A673 (cell line): Measurements from ENCODE around the gene PLAC1. TPM values are rescaled to one million over a fixed set of nuclear protein-coding genes. Genes with fewer than 3 reads are reported as not detected.
A peak's percentile ranks its signal among the peaks of the same experiment; 100 is the strongest.

Experiments
- BruUV-seq: library from RNA; stranded (reverse); fragments of 400-500 nt; replicated peaks from 2 replicates; lab custom pipeline; 2021; lab: Mats Ljungman, UMichigan
- CTCF ChIA-PET: fragments of 300-600 bp; sonication (Branson Sonifier 250); formaldehyde crosslinking; loops from one replicate; lab custom pipeline; 2022; ENCODE audit warnings: antibody characterized with exemption; lab: Charles Lee
- POLR2A ChIA-PET: fragments of 300-600 bp; sonication (Branson Sonifier 250); formaldehyde crosslinking; loops from one replicate; lab custom pipeline; 2022; ENCODE audit warnings: antibody characterized with exemption; ENCODE audit not compliant: low non-redundant PET; lab: Charles Lee
- DNase-seq: peaks from one replicate; pipeline ENCODE4 v3.0.0-alpha.2; 2015; ENCODE audit warnings: low spot score
- H3K27ac ChIP-seq: fragments of 200-600 bp; sonication (generic); 2 replicates; pipeline ENCODE4 v1.5.1; 2016; ENCODE audit warnings: mixed run types, low read depth, mild to moderate bottlenecking, mixed read lengths, antibody characterized with exemption, low read length; ENCODE audit not compliant: poor library complexity, severe bottlenecking
- H3K27me3 ChIP-seq: fragments of 200-600 bp; sonication (generic); replicated peaks from 2 replicates; pipeline ENCODE4 v1.6.1; 2017; ENCODE audit warnings: mixed run types, low read depth, mild to moderate bottlenecking, mixed read lengths, antibody characterized with exemption, low read length; ENCODE audit not compliant: insufficient read depth, poor library complexity
- H3K36me3 ChIP-seq: fragments of 200-600 bp; sonication (generic); 2 replicates; pipeline ENCODE4 v1.6.1; 2016; ENCODE audit warnings: mixed run types, mild to moderate bottlenecking, mixed read lengths, antibody characterized with exemption, low read length; ENCODE audit not compliant: insufficient read depth, poor library complexity, severe bottlenecking
- H3K4me1 ChIP-seq: fragments of 200-600 bp; sonication (generic); 2 replicates; pipeline ENCODE4 v1.6.1; 2017; ENCODE audit warnings: mixed run types, mild to moderate bottlenecking, mixed read lengths, antibody characterized with exemption, low read length; ENCODE audit not compliant: insufficient read depth, poor library complexity, severe bottlenecking
- H3K4me3 ChIP-seq: fragments of 200-600 bp; sonication (generic); 2 replicates; pipeline ENCODE4 v1.5.1; 2016; ENCODE audit warnings: low read depth, mixed run types, mild to moderate bottlenecking, mixed read lengths, low read length; ENCODE audit not compliant: poor library complexity, severe bottlenecking
- H3K9me3 ChIP-seq: fragments of 200-600 bp; sonication (generic); 2 replicates; pipeline ENCODE4 v1.6.1; 2016; ENCODE audit warnings: mixed run types, low read depth, mild to moderate bottlenecking, mixed read lengths, antibody characterized with exemption, low read length; ENCODE audit not compliant: poor library complexity, severe bottlenecking
- CTCF ChIP-seq: fragments of 300-800, 200-600 bp; sonication (generic); conservative IDR thresholded peaks from 2 replicates; pipeline ENCODE4 v1.5.1; 2017; ENCODE audit warnings: low read depth, mild to moderate bottlenecking, antibody characterized with exemption, low read length, moderate library complexity, mixed read lengths
- EZH2 ChIP-seq: fragments of 200-600 bp; sonication (generic); IDR thresholded peaks from 2 replicates; pipeline ENCODE4 v1.6.1; 2017; ENCODE audit warnings: borderline replicate concordance, low read depth, mild to moderate bottlenecking, mixed read lengths, antibody characterized with exemption, low read length; ENCODE audit not compliant: poor library complexity, severe bottlenecking
- intact Hi-C: fragments of 100-400 bp; cut with micrococcal nuclease; formaldehyde crosslinking; loops from one replicate; pipeline ENCODE4 v1.10.0; 2022; ENCODE audit not compliant: unreplicated experiment
- total RNA-seq: library from RNA; stranded (reverse); gene quantifications from 2 replicates; pipeline ENCODE4 v1.2.3, GENCODE V29; 2021

The PLAC1 gene
- total RNA-seq, 1 experiment from 2014 or later: 0.43 TPM

- no peaks in the 10 kb centered on the region for H3K27me3 ChIP-seq
- DNase-seq: peak; percentile 37
- H3K27ac ChIP-seq: peak overlapping the region; percentile 26
- CTCF ChIA-PET: no interaction called here
- no TSS peak for BruUV-seq
- H3K36me3 ChIP-seq: no peaks in the 10 kb centered on the region
- TF ChIP-seq EZH2: no peak
- TF ChIP-seq CTCF: no peak
- no peak overlapping the region for H3K4me3 ChIP-seq
- intact Hi-C loops: no loop called here
- peaks cover 7% of the 10 kb centered on the region for H3K4me1 ChIP-seq
- H3K9me3 ChIP-seq: no peaks in the 10 kb centered on the region
- POLR2A ChIA-PET: no interaction called here
These were observed 106.8 kb downstream of the PLAC1 start for GRCh38 chrX:134551376-134552048.

GRCh38 chrX:134548257-134549201 is 109.7 kb downstream of the PLAC1 start:
- POLR2A ChIA-PET: no interaction called here
- H3K36me3 ChIP-seq: no peaks in the 10 kb centered on the region
- no peak for DNase-seq
- H3K27me3 ChIP-seq: no peaks in the 10 kb centered on the region
- no peaks in the 10 kb centered on the region for H3K9me3 ChIP-seq
- CTCF ChIA-PET: no interaction called here
- BruUV-seq: TSS peak; percentile 76
- peak overlapping the region; percentile 84 for H3K27ac ChIP-seq
- intact Hi-C loops: no loop called here
- peak overlapping the region; percentile 58 for H3K4me3 ChIP-seq
- peaks cover 18% of the 10 kb centered on the region for H3K4me1 ChIP-seq
- TF ChIP-seq EZH2 (no peak), CTCF (no peak)

- H3K4me3 ChIP-seq: peak overlapping the region; percentile 58
- DNase-seq: no peak
- H3K27me3 ChIP-seq: no peaks in the 10 kb centered on the region
- no TSS peak for BruUV-seq
- no peak for TF ChIP-seq EZH2
- TF ChIP-seq CTCF: no peak
- no peaks in the 10 kb centered on the region for H3K9me3 ChIP-seq
- peaks cover 31% of the 10 kb centered on the region for H3K4me1 ChIP-seq
- H3K27ac ChIP-seq: no peak overlapping the region
- intact Hi-C loops: no loop called here
- ChIA-PET CTCF (no interaction called here), POLR2A (no interaction called here)
- no peaks in the 10 kb centered on the region for H3K36me3 ChIP-seq
These were observed 111.1 kb downstream of the PLAC1 start for GRCh38 chrX:134547047-134547679.
